Cardiac muscle cell (in vitro differentiated cells and primary cell): Measurements from ENCODE around the gene FNIP2. TPM values are rescaled to one million over a fixed set of nuclear protein-coding genes. Genes with fewer than 3 reads are reported as not detected.

Experiments
- DNase-seq, 2 donors: peaks; one replicate each; pipeline versions ENCODE4 v3.0.0 to v3.0.0-alpha.2; 2010 to 2017; ENCODE audit warnings: low read depth in 1 of 2, low spot score in 1 of 2
- H3K27ac ChIP-seq: fragments of 200-600 bp; sonication (generic); 2 replicates; pipeline ENCODE4 v1.5.1; 2016
- H3K27me3 ChIP-seq: fragments of 200-600 bp; sonication (generic); 2 replicates; pipeline ENCODE4 v1.6.0; 2016; ENCODE audit warnings: control low read depth
- H3K36me3 ChIP-seq: fragments of 200-600 bp; sonication (generic); 2 replicates; pipeline ENCODE4 v1.5.1; 2016; ENCODE audit warnings: control low read depth
- H3K4me1 ChIP-seq: fragments of 200-600 bp; sonication (generic); 2 replicates; pipeline ENCODE4 v1.8.1; 2017; ENCODE audit warnings: low read depth, mild to moderate bottlenecking, mixed run types
- H3K4me3 ChIP-seq: fragments of 200-600 bp; sonication (generic); 2 replicates; pipeline ENCODE4 v1.5.1; 2016; ENCODE audit warnings: mild to moderate bottlenecking
- H3K9me3 ChIP-seq: fragments of 200-600 bp; sonication (generic); 2 replicates; pipeline ENCODE4 v1.5.1; 2017; ENCODE audit warnings: low read depth, mild to moderate bottlenecking, control low read depth
- polyA plus RNA-seq: library from polyadenylated mRNA; unstranded; fragments of >200 nt; fragmentation: Nextera tagmentation; extraction: Ambion mirVana; gene quantifications from 2 replicates; pipeline ENCODE4 v1.2.1, GENCODE V29; 2016
- total RNA-seq: library from RNA; depleted of rRNA; stranded (reverse); fragments of >200 nt; gene quantifications from 2 replicates; pipeline ENCODE4 v1.2.3, GENCODE V29; 2016
- TF ChIP-seq, protein P1 (sequence below): IDR thresholded peaks from 2 replicates; pipeline ENCODE4 v1.5.1; 2012; ENCODE audit warnings: low read depth, mild to moderate bottlenecking, low read length

Gene FNIP2
- total and polyA plus RNA-seq, 2 experiments from 2014 or later: 29.9 to 74.4 TPM

DNA sequence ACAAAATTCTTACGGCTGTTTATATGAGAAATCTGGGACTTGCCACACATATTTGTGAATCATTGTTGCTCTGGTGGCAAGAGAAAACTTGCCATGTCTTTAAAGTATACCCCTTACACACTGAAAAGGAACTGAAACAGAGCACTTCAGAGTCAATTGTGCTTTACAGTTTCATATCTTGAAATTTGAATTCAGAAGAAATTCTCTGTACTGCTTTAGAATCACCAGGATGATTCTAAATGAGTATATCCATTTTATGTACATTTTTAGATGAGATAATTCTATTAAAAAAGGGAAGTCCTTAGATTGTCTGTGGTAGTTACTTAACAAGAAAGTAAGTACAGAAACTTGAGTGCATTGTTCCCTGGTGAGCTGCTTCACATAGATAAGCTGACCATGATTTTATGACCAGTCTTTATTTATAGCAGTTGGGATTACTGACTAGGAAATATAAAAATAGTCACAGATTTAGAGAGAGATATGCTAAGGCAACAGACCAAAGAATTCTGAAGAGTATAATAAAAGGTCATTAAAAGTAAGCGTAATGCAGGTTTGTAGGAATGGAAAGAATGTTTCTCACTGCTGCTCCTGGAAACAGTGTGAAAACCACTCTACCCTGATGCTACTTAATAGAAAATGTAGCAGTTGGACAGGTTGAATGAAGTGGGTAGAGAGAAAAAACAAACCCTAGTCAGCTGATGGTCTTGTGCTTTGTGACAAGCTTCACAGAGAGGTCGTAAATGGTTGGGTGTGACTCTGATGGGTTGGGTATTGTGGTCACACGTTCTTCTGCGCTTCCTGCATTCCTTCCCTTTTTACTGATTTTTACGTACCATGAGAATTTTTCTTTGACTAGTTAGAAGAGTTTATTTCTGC lies 41.0 kb downstream of the FNIP2 start:
- Histone ChIP-seq H3K4me1 (peaks cover 82% of the 10 kb centered on the region), H3K27ac (peak overlapping the region; percentile 99), H3K36me3 (no peaks in the 10 kb centered on the region), H3K27me3 (no peaks in the 10 kb centered on the region), H3K4me3 (no peak overlapping the region), H3K9me3 (no peaks in the 10 kb centered on the region)
- TF ChIP-seq, protein P1, sequence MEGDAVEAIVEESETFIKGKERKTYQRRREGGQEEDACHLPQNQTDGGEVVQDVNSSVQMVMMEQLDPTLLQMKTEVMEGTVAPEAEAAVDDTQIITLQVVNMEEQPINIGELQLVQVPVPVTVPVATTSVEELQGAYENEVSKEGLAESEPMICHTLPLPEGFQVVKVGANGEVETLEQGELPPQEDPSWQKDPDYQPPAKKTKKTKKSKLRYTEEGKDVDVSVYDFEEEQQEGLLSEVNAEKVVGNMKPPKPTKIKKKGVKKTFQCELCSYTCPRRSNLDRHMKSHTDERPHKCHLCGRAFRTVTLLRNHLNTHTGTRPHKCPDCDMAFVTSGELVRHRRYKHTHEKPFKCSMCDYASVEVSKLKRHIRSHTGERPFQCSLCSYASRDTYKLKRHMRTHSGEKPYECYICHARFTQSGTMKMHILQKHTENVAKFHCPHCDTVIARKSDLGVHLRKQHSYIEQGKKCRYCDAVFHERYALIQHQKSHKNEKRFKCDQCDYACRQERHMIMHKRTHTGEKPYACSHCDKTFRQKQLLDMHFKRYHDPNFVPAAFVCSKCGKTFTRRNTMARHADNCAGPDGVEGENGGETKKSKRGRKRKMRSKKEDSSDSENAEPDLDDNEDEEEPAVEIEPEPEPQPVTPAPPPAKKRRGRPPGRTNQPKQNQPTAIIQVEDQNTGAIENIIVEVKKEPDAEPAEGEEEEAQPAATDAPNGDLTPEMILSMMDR: no peak
- DNase-seq: peak; percentile 72

DNA sequence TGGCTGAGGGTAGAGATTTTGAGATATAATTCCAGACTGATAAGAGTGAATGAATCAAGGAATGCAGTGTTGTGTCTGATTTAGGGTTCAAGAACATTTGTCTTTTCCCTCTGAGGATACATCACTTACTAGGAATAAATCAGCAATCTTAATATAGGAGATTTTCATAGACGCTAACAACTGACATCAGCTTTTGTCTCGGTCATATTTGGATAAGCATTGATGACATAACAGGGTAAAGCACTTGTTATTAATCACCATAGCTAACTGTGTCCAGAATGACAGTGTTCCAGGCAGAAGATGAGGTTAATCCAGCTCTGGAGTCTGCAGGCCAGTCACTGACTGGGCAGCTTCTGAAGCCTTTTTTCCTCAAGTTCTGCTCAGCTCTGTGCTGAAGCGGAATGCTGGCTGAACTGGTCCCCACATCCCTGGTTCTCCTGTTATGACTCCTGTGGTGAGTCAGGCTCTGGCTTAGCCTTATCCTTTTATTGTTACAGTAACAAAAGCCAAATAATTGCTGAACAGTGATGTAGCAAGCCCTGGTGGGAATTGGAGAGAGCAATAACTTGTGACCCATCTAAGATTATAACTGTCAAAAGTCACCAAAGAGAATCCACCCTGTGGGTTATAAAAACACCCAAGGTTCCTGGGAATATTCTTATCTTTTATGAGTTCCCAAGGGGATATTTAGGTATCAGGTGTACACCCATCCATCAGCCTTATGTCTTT lies 41.8 kb downstream of the FNIP2 start:
- Histone ChIP-seq H3K9me3 (no peaks in the 10 kb centered on the region), H3K27ac (peak overlapping the region; percentile 99), H3K36me3 (no peaks in the 10 kb centered on the region), H3K4me1 (peaks cover 76% of the 10 kb centered on the region), H3K27me3 (no peaks in the 10 kb centered on the region), H3K4me3 (no peak overlapping the region)
- TF ChIP-seq, protein P1: no peak
- peak in 1 of 2 donors; percentile 94 for DNase-seq

DNA sequence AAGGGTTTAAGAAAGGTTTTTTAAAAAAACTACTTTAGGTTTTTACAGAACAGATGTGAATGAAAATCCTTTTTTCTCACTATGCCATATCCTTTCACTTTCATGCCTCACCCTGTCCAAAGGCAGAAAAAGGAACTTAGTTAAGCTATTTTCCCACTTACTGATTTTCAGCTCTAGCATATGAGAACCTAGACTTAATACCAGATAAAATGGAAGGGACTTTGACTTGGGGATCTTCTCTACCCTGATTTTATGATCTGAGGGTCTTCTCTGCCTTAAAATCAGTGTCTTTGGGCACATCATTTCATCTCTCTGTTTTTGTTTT lies 42.4 kb downstream of the FNIP2 start:
- Histone ChIP-seq H3K27me3 (no peaks in the 10 kb centered on the region), H3K36me3 (no peaks in the 10 kb centered on the region), H3K27ac (peak overlapping the region; percentile 99), H3K4me1 (peaks cover 71% of the 10 kb centered on the region), H3K4me3 (no peak overlapping the region), H3K9me3 (no peaks in the 10 kb centered on the region)
- TF ChIP-seq, protein P1: no peak
- no peak for DNase-seq

DNA sequence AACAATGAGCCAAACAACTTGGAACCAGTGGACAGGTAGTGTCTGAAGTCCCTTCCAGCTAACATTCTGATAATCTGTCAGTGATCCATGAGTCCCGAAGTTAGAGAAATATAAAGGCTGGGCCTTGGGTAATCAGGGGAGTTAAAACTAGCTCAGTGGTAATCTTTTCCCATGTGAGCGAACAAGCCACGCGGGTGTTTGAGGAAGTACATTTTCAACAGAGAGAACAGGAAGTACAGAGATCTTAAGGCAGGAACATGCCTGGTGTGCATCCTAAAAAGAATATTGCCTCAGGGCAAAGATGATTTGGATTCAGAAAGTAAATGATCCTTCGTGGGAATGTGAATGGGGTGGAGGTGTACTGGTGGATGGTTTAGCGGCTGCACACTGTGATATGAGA lies 42.9 kb downstream of the FNIP2 start:
- TF ChIP-seq, protein P1: no peak
- Histone ChIP-seq H3K27me3 (no peaks in the 10 kb centered on the region), H3K27ac (peak overlapping the region; percentile 99), H3K9me3 (no peaks in the 10 kb centered on the region), H3K4me3 (no peak overlapping the region), H3K4me1 (peaks cover 65% of the 10 kb centered on the region), H3K36me3 (no peaks in the 10 kb centered on the region)
- DNase-seq: no peak

DNA sequence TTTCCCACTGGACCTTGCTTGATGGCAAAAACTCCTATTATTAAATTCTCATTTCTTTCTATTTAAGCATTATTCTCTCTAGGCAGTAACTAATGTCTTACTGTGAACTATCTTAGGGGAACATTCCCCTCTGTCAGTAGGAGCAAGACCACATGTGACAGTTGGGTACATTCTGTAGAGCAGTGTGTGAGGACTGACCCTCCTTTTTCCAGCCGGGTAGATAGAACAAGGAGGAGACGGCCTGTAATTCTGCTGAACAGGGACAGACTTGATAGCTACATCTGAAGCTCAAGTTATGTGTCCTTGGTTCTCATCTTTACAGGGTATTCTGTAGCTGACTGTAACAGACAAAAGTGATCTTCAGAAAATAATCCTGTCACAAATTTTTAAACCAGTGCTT lies 43.3 kb downstream of the FNIP2 start:
- TF ChIP-seq, protein P1: no peak
- H3K27ac ChIP-seq: peak overlapping the region; percentile 99

More for the DNA sequence above, 43.3 kb downstream of the FNIP2 start:
- no peaks in the 10 kb centered on the region for H3K36me3 ChIP-seq
- H3K9me3 ChIP-seq: no peaks in the 10 kb centered on the region
- H3K4me3 ChIP-seq: no peak overlapping the region
- no peak for DNase-seq
- no peaks in the 10 kb centered on the region for H3K27me3 ChIP-seq
- peaks cover 61% of the 10 kb centered on the region for H3K4me1 ChIP-seq
